T-cell (primary cell): ENCODE data around the gene SRPX. TPM values are rescaled to one million over a fixed set of nuclear protein-coding genes. Genes with fewer than 3 reads are reported as not detected.

Experiments
- ATAC-seq, 4 experiments: fragments of 200-7000 bp in 3 of 4; fragments of 150-1000 bp in 1 of 4; cut with Tn5 transposase; replicated peaks in 1 of 4; 1 replicate in 3 of 4; 2 replicates in 1 of 4; pipeline ENCODE4 v1.10.0; 2021; ENCODE audit warnings: moderate library complexity in 3 of 4, mild to moderate bottlenecking in 2 of 4, moderate number of reproducible peaks in 1 of 4
- CTCF ChIA-PET, 2 donors: fragments of 300-600 bp; sonication (Branson Sonifier 250); formaldehyde crosslinking; loops; one replicate each; lab custom pipeline; 2022; ENCODE audit warnings: antibody characterized with exemption in 2 of 2; lab: Charles Lee
- POLR2A ChIA-PET, 2 donors: fragments of 300-600 bp; sonication (Branson Sonifier 250); formaldehyde crosslinking; loops; one replicate each; lab custom pipeline; 2022; ENCODE audit warnings: antibody characterized with exemption in 2 of 2; lab: Charles Lee
- DNase-seq, 35 experiments: peaks; one replicate each; pipeline versions ENCODE4 v3.0.0 to v3.0.0-alpha.2; 2013 to 2023
- H3K27ac ChIP-seq: one replicate; pipeline ENCODE4 v1.5.1; 2013; ENCODE audit warnings: low read length
- H3K27me3 ChIP-seq, 2 experiments: replicated peaks in 1 of 2; 1 replicate in 1 of 2; 2 replicates in 1 of 2; pipeline versions ENCODE4 v1.6.1 to v1.7.0; 2013; ENCODE audit warnings: low read length in 1 of 2, mixed read lengths in 1 of 2; ENCODE audit not compliant: control insufficient read depth in 2 of 2, insufficient read depth in 2 of 2; ENCODE audit errors: extremely low read depth in 1 of 2
- H3K36me3 ChIP-seq, 2 donors: 1 replicate in 1 of 2; 2 replicates in 1 of 2; pipeline versions ENCODE4 v1.6.1 to v1.7.0; 2013; ENCODE audit warnings: low read length in 1 of 2; ENCODE audit not compliant: control insufficient read depth in 2 of 2, insufficient read depth in 1 of 2; ENCODE audit errors: extremely low read depth in 1 of 2
- H3K4me1 ChIP-seq, 2 experiments: 1 replicate in 1 of 2; 2 replicates in 1 of 2; pipeline versions ENCODE4 v1.6.1 to v1.7.0; 2013; ENCODE audit warnings: low read length in 2 of 2, mixed read lengths in 1 of 2; ENCODE audit not compliant: insufficient read depth in 2 of 2, control insufficient read depth in 1 of 2; ENCODE audit errors: extremely low read depth in 1 of 2
- H3K4me3 ChIP-seq, 2 donors: 1 replicate in 1 of 2; 2 replicates in 1 of 2; pipeline versions ENCODE4 v1.5.1 to v1.7.0; 2013; ENCODE audit warnings: mild to moderate bottlenecking in 2 of 2, low read length in 1 of 2, moderate library complexity in 1 of 2; ENCODE audit not compliant: control insufficient read depth in 1 of 2; ENCODE audit errors: extremely low read depth in 1 of 2
- H3K9me3 ChIP-seq: 2 replicates; pipeline ENCODE4 v1.7.0; 2013
- H3K27ac Mint-ChIP-seq, 2 donors: one replicate each; pipeline ENCODE4 v1.8.0; 2020 to 2021; ENCODE audit warnings: mild to moderate bottlenecking in 2 of 2, mixed read lengths in 2 of 2
- H3K27me3 Mint-ChIP-seq, 2 donors: one replicate each; pipeline ENCODE4 v1.8.0; 2021 to 2022; ENCODE audit warnings: mixed read lengths in 2 of 2
- H3K36me3 Mint-ChIP-seq: one replicate; pipeline ENCODE4 v1.8.0; 2021; ENCODE audit warnings: mixed read lengths
- H3K4me1 Mint-ChIP-seq, 3 donors: one replicate each; pipeline ENCODE4 v1.8.0; 2020 to 2022; ENCODE audit warnings: mixed read lengths in 3 of 3, mild to moderate bottlenecking in 1 of 3
- H3K4me3 Mint-ChIP-seq, 3 donors: one replicate each; pipeline ENCODE4 v1.8.0; 2020 to 2022; ENCODE audit warnings: mild to moderate bottlenecking in 3 of 3, mixed read lengths in 3 of 3, moderate library complexity in 3 of 3
- H3K9me3 Mint-ChIP-seq, 3 donors: one replicate each; pipeline ENCODE4 v1.8.0; 2020 to 2022; ENCODE audit warnings: mixed read lengths in 3 of 3
- WGBS: methylation state at CpG from one replicate; pipeline ENCODE4 v1.1.5; 2013; ENCODE audit warnings: missing lambda C conversion rate; ENCODE audit not compliant: insufficient coverage; 5-methylcytosine and 5-hydroxymethylcytosine counted together
- total RNA-seq, 35 experiments: library from RNA in 6 of 35; stranded (reverse) in 6 of 35; fragments of 120-200 nt in 1 of 35; gene quantifications; one replicate each; pipeline versions ENCODE4 v1.2.1 to v1.2.4 and lab custom pipeline; 2013 to 2026

Gene SRPX
- total RNA-seq, 5 donors from 2014 or later (not counting 1 experiment from before 2014, with no cell fraction given), result 0.13 to 0.15 TPM; not detected in 3

DNA sequence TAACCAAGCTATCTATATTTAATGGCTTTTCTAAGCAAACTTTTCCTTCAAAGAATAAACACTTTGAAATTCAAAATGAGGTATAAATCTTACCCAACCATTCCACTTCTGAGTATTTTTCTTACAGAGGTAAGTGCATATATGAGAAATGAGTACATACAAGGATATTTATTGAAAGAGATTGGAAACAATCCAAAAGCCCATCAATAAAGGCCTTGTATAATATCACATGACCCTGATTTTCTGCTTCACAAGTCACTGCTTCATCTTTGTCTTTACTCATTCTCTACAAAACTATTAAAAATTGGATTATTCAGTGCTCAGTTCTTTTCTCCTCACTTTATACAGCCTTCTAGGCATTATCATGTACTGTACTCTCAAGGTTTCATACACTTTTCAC is 91.3 kb downstream of the SRPX start:
- no peaks in the 10 kb centered on the region for H3K36me3 ChIP-seq
- H3K4me1 ChIP-seq, result no peaks in the 10 kb centered on the region
- Mint-ChIP-seq H3K9me3 (no peaks in the 10 kb centered on the region), H3K4me1 (no peaks in the 10 kb centered on the region), H3K27ac (no peak overlapping the region), H3K4me3 (no peak overlapping the region), H3K36me3 (no peaks in the 10 kb centered on the region), H3K27me3 (peaks cover 3 to 18% of the 10 kb centered on the region in 2 donors)
- H3K27me3 ChIP-seq, result no peaks in the 10 kb centered on the region
- CTCF ChIA-PET, result no interaction called here
- H3K9me3 ChIP-seq, result no peaks in the 10 kb centered on the region
- no peak for ATAC-seq
- no peak overlapping the region for H3K27ac ChIP-seq
- POLR2A ChIA-PET, result no interaction called here
- H3K4me3 ChIP-seq, result no peak overlapping the region
- DNase-seq, result no peak

DNA sequence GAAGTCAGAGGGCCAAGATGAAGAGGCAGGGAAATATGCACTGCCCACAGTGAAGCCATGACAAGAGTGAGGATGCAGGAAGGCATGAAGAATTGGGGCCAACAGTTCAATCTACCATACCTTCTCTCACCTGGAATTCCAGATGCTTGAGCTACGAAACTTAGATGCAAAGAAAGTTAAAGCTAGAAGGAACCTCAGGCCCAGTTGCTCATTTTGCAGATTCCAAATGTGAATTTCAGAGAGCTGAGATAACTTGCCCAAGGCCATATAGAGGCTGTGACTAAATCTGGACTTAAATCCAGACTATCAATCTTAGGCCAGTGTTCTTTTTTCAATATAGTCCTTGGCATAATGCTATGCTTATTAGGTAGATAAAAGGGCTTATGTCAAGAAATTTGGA is 92.7 kb downstream of the SRPX start:
- Histone ChIP-seq H3K36me3 (no peaks in the 10 kb centered on the region), H3K27me3 (no peaks in the 10 kb centered on the region), H3K9me3 (no peaks in the 10 kb centered on the region), H3K4me1 (no peaks in the 10 kb centered on the region), H3K27ac (no peak overlapping the region), H3K4me3 (no peak overlapping the region)
- WGBS, result no CpG with 5 or more reads among the region's 1 CpG
- ATAC-seq, result no peak
- no peak for DNase-seq
- Mint-ChIP-seq H3K4me3 (no peak overlapping the region), H3K27ac (no peak overlapping the region), H3K4me1 (no peaks in the 10 kb centered on the region), H3K27me3 (peaks cover 3 to 21% of the 10 kb centered on the region in 2 donors), H3K36me3 (no peaks in the 10 kb centered on the region), H3K9me3 (no peaks in the 10 kb centered on the region)
- CTCF ChIA-PET, result interaction anchor here in 1 of 2 donors (0.6 kb wide), 1 partner anchor 95 kb away, joined by 4 read pairs; no protein-coding TSS in a partner anchor
- POLR2A ChIA-PET, result no interaction called here

DNA sequence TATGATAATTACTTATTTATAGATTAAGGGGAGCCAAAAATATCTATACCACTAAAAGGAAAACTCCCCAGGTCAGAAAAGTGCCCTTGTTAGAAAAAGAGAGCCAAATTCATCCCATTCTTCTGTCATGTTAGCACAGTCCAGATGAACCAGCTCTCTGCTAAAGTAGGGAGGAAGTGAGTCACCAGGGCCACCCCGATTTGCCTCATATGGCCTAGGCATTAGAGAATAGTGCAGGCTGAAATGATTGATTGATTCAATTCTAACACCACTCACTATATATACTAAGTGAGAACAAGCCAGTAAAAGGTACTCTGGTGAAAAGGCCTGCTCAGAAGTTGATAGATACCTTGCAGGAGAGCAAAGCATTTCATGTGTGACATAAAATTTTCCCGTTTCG is 94.5 kb downstream of the SRPX start:
- ChIA-PET POLR2A (no interaction called here), CTCF (no interaction called here)
- Histone ChIP-seq H3K4me3 (no peak overlapping the region), H3K36me3 (no peaks in the 10 kb centered on the region), H3K27me3 (no peaks in the 10 kb centered on the region), H3K4me1 (no peaks in the 10 kb centered on the region), H3K27ac (no peak overlapping the region), H3K9me3 (no peaks in the 10 kb centered on the region)
- Mint-ChIP-seq H3K9me3 (no peaks in the 10 kb centered on the region), H3K27me3 (peaks cover 3 to 20% of the 10 kb centered on the region in 2 donors), H3K36me3 (no peaks in the 10 kb centered on the region), H3K4me3 (no peak overlapping the region), H3K4me1 (no peaks in the 10 kb centered on the region), H3K27ac (no peak overlapping the region)
- DNase-seq (no peak), ATAC-seq (no peak)
- 83% methylated on average over 2 of the region's 3 CpGs for WGBS

DNA sequence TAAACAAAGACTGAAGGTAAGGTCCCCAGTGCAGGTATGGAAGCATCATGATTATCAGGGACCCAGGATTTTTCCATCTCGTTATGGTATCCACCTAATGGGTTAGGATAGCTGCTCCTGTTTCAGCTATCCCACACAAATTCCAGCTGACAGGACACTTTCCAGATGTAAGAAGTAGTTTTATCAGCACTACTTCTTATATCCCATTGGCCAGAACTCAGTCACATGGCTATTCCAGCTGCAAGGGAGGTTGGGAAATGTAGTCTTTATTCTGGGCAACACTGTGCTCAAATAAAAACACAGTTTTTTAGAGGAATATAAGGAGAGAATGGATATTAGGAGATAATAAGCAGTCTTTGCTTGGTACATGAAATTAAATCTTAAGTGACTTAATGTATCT is 96.7 kb downstream of the SRPX start:
- H3K27me3 Mint-ChIP-seq, result peaks cover 3 to 16% of the 10 kb centered on the region in 2 donors
- WGBS, result no CpG with 5 or more reads among the region's 1 CpG
- no peaks in the 10 kb centered on the region for H3K4me1 Mint-ChIP-seq
- H3K36me3 ChIP-seq, result no peaks in the 10 kb centered on the region
- no peaks in the 10 kb centered on the region for H3K36me3 Mint-ChIP-seq
- no peaks in the 10 kb centered on the region for H3K9me3 Mint-ChIP-seq
- no peak overlapping the region for H3K27ac Mint-ChIP-seq
- DNase-seq (no peak), ATAC-seq (no peak)
- no peaks in the 10 kb centered on the region for H3K4me1 ChIP-seq
- H3K4me3 Mint-ChIP-seq, result no peak overlapping the region
- ChIA-PET POLR2A (no interaction called here), CTCF (no interaction called here)
- H3K27ac ChIP-seq, result no peak overlapping the region
- H3K27me3 ChIP-seq, result no peaks in the 10 kb centered on the region
- H3K9me3 ChIP-seq, result no peaks in the 10 kb centered on the region
- H3K4me3 ChIP-seq, result no peak overlapping the region

DNA sequence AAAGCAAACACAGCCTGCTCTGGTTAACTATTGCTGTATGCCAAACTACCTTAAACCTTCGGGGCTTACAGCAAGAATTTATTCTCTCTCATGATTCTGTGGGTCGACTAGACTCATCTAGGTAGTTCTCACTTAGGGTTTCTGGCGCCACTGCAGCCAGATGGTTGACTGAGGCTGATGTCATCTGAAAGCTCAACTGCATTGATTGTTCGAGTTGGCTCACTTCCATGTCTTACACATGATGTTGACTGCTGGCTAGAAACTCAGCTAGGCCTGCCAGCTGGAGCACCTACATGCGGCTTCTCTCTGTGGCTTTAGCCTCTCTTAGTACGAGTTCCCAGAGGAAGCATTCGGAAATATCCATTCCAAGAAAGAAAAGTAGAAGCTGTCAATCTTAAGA is 103.2 kb downstream of the SRPX start:
- H3K4me3 ChIP-seq, result no peak overlapping the region
- H3K9me3 ChIP-seq, result no peaks in the 10 kb centered on the region
- Mint-ChIP-seq H3K4me1 (no peaks in the 10 kb centered on the region), H3K9me3 (no peaks in the 10 kb centered on the region), H3K27me3 (peaks cover 0 to 10% of the 10 kb centered on the region in 2 donors), H3K4me3 (no peak overlapping the region), H3K27ac (no peak overlapping the region), H3K36me3 (no peaks in the 10 kb centered on the region)
- no peaks in the 10 kb centered on the region for H3K36me3 ChIP-seq
- H3K27me3 ChIP-seq, result no peaks in the 10 kb centered on the region
- DNase-seq (no peak), ATAC-seq (no peak)
- H3K4me1 ChIP-seq, result no peaks in the 10 kb centered on the region
- ChIA-PET POLR2A (no interaction called here), CTCF (no interaction called here)
- WGBS, result 100% methylated on average over 1 of the region's 7 CpGs
- no peak overlapping the region for H3K27ac ChIP-seq

DNA sequence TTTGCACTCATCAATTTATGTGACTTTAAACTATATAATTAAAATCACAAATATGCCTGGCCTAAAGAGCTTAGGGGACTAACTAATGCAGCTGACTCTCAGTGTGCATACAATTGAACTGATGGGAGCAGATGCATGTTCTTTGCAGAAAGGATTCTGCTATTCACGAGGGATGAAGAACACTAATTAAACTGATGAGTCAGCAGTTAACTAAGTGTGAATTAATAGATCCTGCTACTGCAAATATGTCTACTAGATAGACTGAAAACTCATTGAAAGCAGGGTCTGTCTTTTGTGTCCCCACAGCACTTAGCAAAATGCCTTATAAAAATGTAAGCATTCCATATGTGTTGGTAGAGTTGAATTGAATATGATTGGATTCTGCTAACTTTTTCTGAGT is 104.0 kb downstream of the SRPX start:
- ATAC-seq, result no peak
- no peaks in the 10 kb centered on the region for H3K9me3 ChIP-seq
- no peak for DNase-seq
- H3K27me3 ChIP-seq, result no peaks in the 10 kb centered on the region
- no peak overlapping the region for H3K4me3 Mint-ChIP-seq
- H3K36me3 Mint-ChIP-seq, result no peaks in the 10 kb centered on the region
- WGBS, result no CpG with 5 or more reads among the region's 1 CpG
- H3K27ac ChIP-seq, result no peak overlapping the region
- ChIA-PET CTCF (no interaction called here), POLR2A (no interaction called here)
- no peaks in the 10 kb centered on the region for H3K9me3 Mint-ChIP-seq
- H3K36me3 ChIP-seq, result no peaks in the 10 kb centered on the region
- H3K27me3 Mint-ChIP-seq, result peaks cover 0 to 10% of the 10 kb centered on the region in 2 donors
- H3K4me3 ChIP-seq, result no peak overlapping the region
- no peak overlapping the region for H3K27ac Mint-ChIP-seq
- H3K4me1 Mint-ChIP-seq, result no peaks in the 10 kb centered on the region
- H3K4me1 ChIP-seq, result no peaks in the 10 kb centered on the region

DNA sequence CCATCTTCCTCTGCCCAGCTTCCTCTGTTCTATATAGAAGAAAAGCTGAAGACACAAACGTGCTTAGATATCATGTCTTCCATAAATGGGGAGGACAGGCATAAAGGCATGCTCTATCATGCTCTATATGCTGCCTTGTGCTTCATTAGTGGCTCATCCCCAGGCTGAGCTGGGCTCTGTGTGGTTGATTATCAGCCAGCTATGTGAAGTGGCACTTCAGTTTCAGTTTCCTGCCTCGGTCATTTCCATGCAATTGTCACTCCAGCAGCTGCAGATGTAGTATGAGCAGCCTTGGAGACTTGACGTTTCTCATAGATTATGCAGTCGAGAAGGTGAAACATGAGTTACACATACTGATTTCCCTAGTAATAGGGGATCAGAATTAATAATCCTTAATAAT is 108.1 kb downstream of the SRPX start:
- CTCF ChIA-PET, result no interaction called here
- POLR2A ChIA-PET, result no interaction called here
- H3K4me1 ChIP-seq, result no peaks in the 10 kb centered on the region
- Mint-ChIP-seq H3K4me1 (no peaks in the 10 kb centered on the region), H3K9me3 (no peaks in the 10 kb centered on the region), H3K27me3 (peaks cover 0 to 8% of the 10 kb centered on the region in 2 donors), H3K4me3 (no peak overlapping the region), H3K36me3 (no peaks in the 10 kb centered on the region), H3K27ac (no peak overlapping the region)
- ATAC-seq, result no peak
- H3K4me3 ChIP-seq, result no peak overlapping the region
- no peak for DNase-seq
- H3K27me3 ChIP-seq, result no peaks in the 10 kb centered on the region
- no CpG with 5 or more reads among the region's 4 CpGs for WGBS
- no peaks in the 10 kb centered on the region for H3K9me3 ChIP-seq
- no peaks in the 10 kb centered on the region for H3K36me3 ChIP-seq
- H3K27ac ChIP-seq, result no peak overlapping the region
